ENCODE results near the gene ZFP36L1. TPM values are rescaled to one million over a fixed set of nuclear protein-coding genes. Genes with fewer than 3 reads are reported as not detected.

ZFP36L1 gene
- total and polyA plus RNA-seq, 7 donors: 26.6 to 413 (median 217) TPM

- no peak for TF ChIP-seq EP300 (IDR thresholded peaks at IDR 0.05)
- no peak for TF ChIP-seq CTCF (IDR thresholded peaks at IDR 0.05)
- no peak for TF ChIP-seq POLR2A (IDR thresholded peaks at IDR 0.05)
- TF ChIP-seq POLR2AphosphoS5 (IDR thresholded peaks at IDR 0.05): no peak
- intact Hi-C loops (cut with DNase I): loop anchor here (5.0 kb wide), 1 partner anchor 711 kb away; no protein-coding TSS in a partner anchor
These were observed 15.1 kb upstream of the ZFP36L1 start for GRCh38 chr14:68807987-68808386.

GRCh38 chr14:68807148-68807600 is 14.3 kb upstream of the ZFP36L1 start:
- peak; percentile 92 for DNase-seq
- Histone ChIP-seq H3K9me3 (no peaks in the 10 kb centered on the region), H3K4me3 (no peak overlapping the region), H3K36me3 (no peaks in the 10 kb centered on the region), H3K27me3 (no peaks in the 10 kb centered on the region), H3K27ac (peak overlapping the region; percentile 84 to 91 (median 86)), H3K4me1 (peaks cover 0 to 56% (median 51%) of the 10 kb centered on the region in 4 donors)
- TF ChIP-seq EP300 (IDR thresholded peaks at IDR 0.05) (peak in 1 of 4 donors; percentile 66), POLR2AphosphoS5 (IDR thresholded peaks at IDR 0.05) (peak in 3 of 4 donors; percentile 52 to 69 (median 67)), CTCF (IDR thresholded peaks at IDR 0.05) (no peak)
- 11 to 22% methylated on average over 10 of the region's 10 CpGs for whole genome bisulfite sequencing, 2 donors
- intact Hi-C loops (cut with DNase I): loop anchor here (5.0 kb wide), 1 partner anchor 710 kb away; no protein-coding TSS in a partner anchor

More at GRCh38 chr14:68807987-68808386, 15.1 kb upstream of the ZFP36L1 start:
- Histone ChIP-seq H3K27me3 (no peaks in the 10 kb centered on the region), H3K4me1 (peaks cover 0 to 63% (median 54%) of the 10 kb centered on the region in 4 donors), H3K4me3 (no peak overlapping the region), H3K36me3 (no peaks in the 10 kb centered on the region), H3K27ac (peak overlapping the region; percentile 84 to 91 (median 86)), H3K9me3 (no peaks in the 10 kb centered on the region)
- WGBS, 2 donors: 69 to 76% methylated on average over 7 of the region's 7 CpGs
- peak; percentile 68 for DNase-seq

GRCh38 chr14:68806526-68807147 is 13.8 kb upstream of the ZFP36L1 start:
- DNase-seq: peak; percentile 72
- peaks cover 0 to 56% (median 51%) of the 10 kb centered on the region in 4 donors for H3K4me1 ChIP-seq
- no peak for TF ChIP-seq CTCF (IDR thresholded peaks at IDR 0.05)
- no peak for TF ChIP-seq POLR2A (IDR thresholded peaks at IDR 0.05)

GRCh38 chr14:68805414-68805813 is 12.5 kb upstream of the ZFP36L1 start:
- Histone ChIP-seq H3K27me3 (no peaks in the 10 kb centered on the region), H3K4me3 (no peak overlapping the region), H3K9me3 (no peaks in the 10 kb centered on the region), H3K4me1 (peaks cover 0 to 56% (median 51%) of the 10 kb centered on the region in 4 donors), H3K27ac (peak overlapping the region; percentile 84 to 91 (median 86)), H3K36me3 (no peaks in the 10 kb centered on the region)
- 64 to 84% methylated on average over 7 of the region's 7 CpGs for WGBS, 2 donors
- intact Hi-C loops (cut with DNase I): loop anchor here (5.0 kb wide), 1 partner anchor 708 kb away; no protein-coding TSS in a partner anchor
- TF ChIP-seq CTCF (IDR thresholded peaks at IDR 0.05) (no peak), EP300 (IDR thresholded peaks at IDR 0.05) (no peak), POLR2AphosphoS5 (IDR thresholded peaks at IDR 0.05) (no peak), POLR2A (IDR thresholded peaks at IDR 0.05) (no peak)
- DNase-seq: no peak

More at GRCh38 chr14:68806526-68807147, 13.8 kb upstream of the ZFP36L1 start:
- Histone ChIP-seq H3K36me3 (no peaks in the 10 kb centered on the region), H3K4me3 (no peak overlapping the region), H3K27ac (peak overlapping the region; percentile 84 to 91 (median 86)), H3K9me3 (no peaks in the 10 kb centered on the region), H3K27me3 (no peaks in the 10 kb centered on the region)
- 41 to 52% methylated on average over 4 of the region's 4 CpGs for WGBS, 2 donors
- intact Hi-C loops (cut with DNase I): loop anchor here (5.0 kb wide), 1 partner anchor 709 kb away; no protein-coding TSS in a partner anchor
